Mononuclear cell (primary cell): ENCODE measurements around the gene KCNK4. TPM values are rescaled to one million over a fixed set of nuclear protein-coding genes. Genes with fewer than 3 reads are reported as not detected.

ENCODE experiments used
- H3K27me3 ChIP-seq: 2 replicates; pipeline ENCODE4 v1.6.0; 2011; ENCODE audit warnings: low read length, control low read depth; ENCODE audit not compliant: insufficient read depth
- H3K4me1 ChIP-seq: 2 replicates; pipeline ENCODE4 v1.5.1; 2011; ENCODE audit warnings: mild to moderate bottlenecking, low read length, control low read depth; ENCODE audit not compliant: insufficient read depth
- H3K4me3 ChIP-seq: 2 replicates; pipeline ENCODE4 v1.5.1; 2011; ENCODE audit warnings: mild to moderate bottlenecking, low read length, moderate library complexity
- H3K9me3 ChIP-seq: 2 replicates; pipeline ENCODE4 v1.5.1; 2011; ENCODE audit warnings: low read depth, mild to moderate bottlenecking, control low read depth, low read length
- total RNA-seq: library from RNA; depleted of rRNA; stranded (reverse); fragments of >200 nt; gene quantifications from one replicate; pipeline ENCODE4 v1.2.3, GENCODE V29; 2012

The KCNK4 gene
- total RNA-seq, 1 donor = not detected

GRCh38 chr11:64250415-64251015 is 40.6 kb upstream of the KCNK4 start:
- Histone ChIP-seq H3K9me3 (no peaks in the 10 kb centered on the region), H3K27me3 (no peaks in the 10 kb centered on the region), H3K4me1 (peaks cover 38% of the 10 kb centered on the region), H3K4me3 (no peak overlapping the region)

GRCh38 chr11:64251016-64251752 is 39.9 kb upstream of the KCNK4 start, which contains the start of gene PLCB3:
Gene PLCB3 (plus strand): TSS chr11:64251530. CDS start chr11:64251650, 120 bp downstream.
- H3K4me3 ChIP-seq = peak within 1 kb of the TSS; percentile 57
- no peaks in the 10 kb centered on the region for H3K27me3 ChIP-seq
- peaks cover 31% of the 10 kb centered on the region for H3K4me1 ChIP-seq
- H3K9me3 ChIP-seq = no peaks in the 10 kb centered on the region

DNA sequence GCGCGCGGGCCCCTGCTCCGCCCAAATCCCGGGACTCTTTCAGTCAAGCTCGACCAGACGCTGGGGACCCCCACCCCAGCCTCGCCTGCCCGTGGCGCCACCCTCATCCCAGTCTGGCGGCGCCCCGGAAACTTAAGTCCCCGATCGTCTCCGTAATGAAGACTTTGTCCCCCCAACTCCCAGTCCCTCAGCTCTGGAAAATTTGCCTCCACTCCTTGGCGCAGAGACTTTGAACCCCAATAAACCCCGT is 39.4 kb upstream of the KCNK4 start:
- Histone ChIP-seq H3K4me3 (peak overlapping the region; percentile 57), H3K27me3 (no peaks in the 10 kb centered on the region), H3K9me3 (no peaks in the 10 kb centered on the region), H3K4me1 (peaks cover 30% of the 10 kb centered on the region)

- H3K4me1 ChIP-seq = peaks cover 27% of the 10 kb centered on the region
- H3K9me3 ChIP-seq = no peaks in the 10 kb centered on the region
- no peaks in the 10 kb centered on the region for H3K27me3 ChIP-seq
- peak overlapping the region; percentile 57 for H3K4me3 ChIP-seq
Observed at GRCh38 chr11:64252003-64252872, 38.9 kb upstream of the KCNK4 start.

DNA sequence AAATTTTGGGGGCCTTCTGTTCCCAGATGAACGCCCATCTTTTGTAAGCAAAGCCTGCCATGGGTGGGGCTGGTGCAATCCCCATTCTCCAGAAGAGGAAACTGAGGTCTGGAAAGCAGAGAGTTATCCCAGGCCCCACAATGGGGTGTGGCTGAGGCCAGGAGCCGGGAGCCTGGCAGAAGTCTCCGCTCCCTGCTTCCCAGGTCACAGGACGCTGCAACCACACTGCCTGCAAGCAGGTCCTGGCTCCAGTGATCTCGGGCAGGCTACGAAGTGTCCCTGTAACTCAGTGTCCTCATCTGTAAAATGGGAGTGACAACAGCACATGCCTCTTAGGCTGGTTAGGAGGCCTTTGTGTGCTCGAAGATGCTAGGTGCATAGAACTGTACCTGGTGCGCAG is 38.1 kb upstream of the KCNK4 start:
- H3K4me3 ChIP-seq = no peak overlapping the region
- H3K9me3 ChIP-seq = no peaks in the 10 kb centered on the region
- peaks cover 23% of the 10 kb centered on the region for H3K4me1 ChIP-seq

DNA sequence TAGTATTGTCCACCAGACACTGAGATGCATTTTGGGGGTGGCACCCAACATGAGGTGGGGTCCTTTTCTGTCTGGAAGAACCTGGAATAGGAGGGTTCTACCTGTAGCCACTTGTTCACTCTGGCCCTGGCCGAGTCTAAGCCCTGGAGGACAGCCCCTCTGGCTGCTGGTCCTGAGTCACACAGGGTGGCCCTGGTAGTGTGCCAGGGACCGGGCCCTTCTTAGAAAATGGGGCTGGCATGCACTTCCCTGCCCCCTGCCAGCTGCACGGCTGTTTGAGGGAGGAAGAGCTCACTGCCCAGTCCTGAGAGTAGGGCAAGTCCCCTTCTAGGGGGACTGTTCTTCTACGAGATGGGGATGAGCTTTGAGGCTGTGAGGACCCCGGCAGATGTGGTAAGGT is 37.6 kb upstream of the KCNK4 start:
- no peaks in the 10 kb centered on the region for H3K27me3 ChIP-seq
- H3K4me1 ChIP-seq = peaks cover 23% of the 10 kb centered on the region
- H3K9me3 ChIP-seq = no peaks in the 10 kb centered on the region
- no peak overlapping the region for H3K4me3 ChIP-seq

More for the DNA sequence above, 38.1 kb upstream of the KCNK4 start:
- no peaks in the 10 kb centered on the region for H3K27me3 ChIP-seq

DNA sequence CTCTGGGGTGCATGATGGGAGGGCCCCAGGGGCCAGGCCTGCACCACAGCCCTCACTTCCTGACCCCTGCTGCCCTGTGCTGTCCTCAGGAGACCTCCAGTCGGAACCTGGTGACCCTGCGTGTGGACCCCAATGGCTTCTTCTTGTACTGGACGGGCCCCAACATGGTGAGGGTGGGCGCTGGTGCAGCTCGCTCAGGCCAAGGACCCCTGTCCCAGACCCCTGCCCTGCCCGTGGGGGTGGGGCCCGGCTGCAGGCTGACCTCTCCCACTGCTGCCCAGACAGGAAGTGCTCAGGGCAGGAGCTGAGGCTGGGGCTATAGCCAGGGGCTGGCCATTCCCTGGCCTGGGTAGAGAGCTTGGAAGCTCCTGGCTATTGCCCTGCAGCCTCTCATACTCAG is 36.8 kb upstream of the KCNK4 start:
- no peak overlapping the region for H3K4me3 ChIP-seq
- peaks cover 23% of the 10 kb centered on the region for H3K4me1 ChIP-seq

GRCh38 chr11:64255135-64256128 is 35.7 kb upstream of the KCNK4 start:
- Histone ChIP-seq H3K9me3 (no peaks in the 10 kb centered on the region), H3K27me3 (no peaks in the 10 kb centered on the region), H3K4me3 (no peak overlapping the region), H3K4me1 (peaks cover 23% of the 10 kb centered on the region)

More for the DNA sequence above, 36.8 kb upstream of the KCNK4 start:
- Histone ChIP-seq H3K9me3 (no peaks in the 10 kb centered on the region), H3K27me3 (no peaks in the 10 kb centered on the region)

DNA sequence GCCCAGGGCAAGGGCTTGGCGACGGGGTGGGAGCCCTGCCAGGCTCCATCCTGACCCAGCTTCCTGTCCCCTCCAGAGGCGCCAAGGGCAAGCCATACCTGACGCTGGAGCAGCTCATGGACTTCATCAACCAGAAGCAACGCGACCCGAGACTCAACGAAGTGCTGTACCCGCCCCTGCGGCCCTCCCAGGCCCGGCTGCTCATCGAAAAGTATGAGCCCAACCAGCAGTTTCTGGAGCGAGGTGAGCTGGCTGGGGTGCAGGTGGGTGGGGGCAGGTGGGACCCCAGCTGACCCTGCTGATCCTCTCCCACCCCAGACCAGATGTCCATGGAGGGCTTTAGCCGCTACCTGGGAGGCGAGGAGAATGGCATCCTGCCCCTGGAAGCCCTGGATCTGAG is 34.8 kb upstream of the KCNK4 start:
- H3K4me3 ChIP-seq = no peak overlapping the region

GRCh38 chr11:64258356-64258755 is 32.7 kb upstream of the KCNK4 start:
- no peaks in the 10 kb centered on the region for H3K4me1 ChIP-seq
- no peaks in the 10 kb centered on the region for H3K9me3 ChIP-seq
- no peak overlapping the region for H3K4me3 ChIP-seq
- no peaks in the 10 kb centered on the region for H3K27me3 ChIP-seq

More for the DNA sequence above, 34.8 kb upstream of the KCNK4 start:
- Histone ChIP-seq H3K4me1 (peaks cover 16% of the 10 kb centered on the region), H3K9me3 (no peaks in the 10 kb centered on the region), H3K27me3 (no peaks in the 10 kb centered on the region)

GRCh38 chr11:64258946-64259532 is 32.1 kb upstream of the KCNK4 start:
- Histone ChIP-seq H3K9me3 (no peaks in the 10 kb centered on the region), H3K4me3 (no peak overlapping the region), H3K4me1 (no peaks in the 10 kb centered on the region), H3K27me3 (no peaks in the 10 kb centered on the region)

GRCh38 chr11:64259533-64260067 is 31.5 kb upstream of the KCNK4 start:
- Histone ChIP-seq H3K27me3 (no peaks in the 10 kb centered on the region), H3K4me3 (no peak overlapping the region), H3K9me3 (no peaks in the 10 kb centered on the region), H3K4me1 (no peaks in the 10 kb centered on the region)

GRCh38 chr11:64260147-64260708 is 30.9 kb upstream of the KCNK4 start:
- Histone ChIP-seq H3K9me3 (no peaks in the 10 kb centered on the region), H3K27me3 (no peaks in the 10 kb centered on the region), H3K4me1 (no peaks in the 10 kb centered on the region), H3K4me3 (no peak overlapping the region)
